Right atrium auricular region (tissue), 2 donors: ENCODE results near the gene ABL1. TPM values are rescaled to one million over a fixed set of nuclear protein-coding genes. Genes with fewer than 3 reads are reported as not detected.
A peak's percentile ranks its signal among the peaks of the same experiment; 100 is the strongest.

Source experiments
- DNase-seq: peaks from one replicate; pipeline ENCODE4 v3.0.0-alpha.2; 2019; ENCODE audit warnings: low spot score
- H3K27ac ChIP-seq, 2 donors: fragments of 200-600 bp; sonication (generic); 1 replicate in 1 of 2; 2 replicates in 1 of 2; pipeline ENCODE4 v1.5.1; 2016 to 2019
- H3K27me3 ChIP-seq, 2 donors: fragments of 200-600 bp; sonication (generic); one replicate each; pipeline versions ENCODE4 v1.5.1 to v1.6.0; 2017 to 2019
- H3K36me3 ChIP-seq: fragments of 200-600 bp; sonication (generic); one replicate; pipeline ENCODE4 v1.5.1; 2016
- H3K4me1 ChIP-seq, 2 donors: fragments of 200-600 bp; sonication (generic); one replicate each; pipeline versions ENCODE4 v1.5.1 to v1.6.0; 2017 to 2019
- H3K4me3 ChIP-seq, 2 donors: fragments of 200-600 bp; sonication (generic); 1 replicate in 1 of 2; 2 replicates in 1 of 2; pipeline ENCODE4 v1.5.1; 2017 to 2019; ENCODE audit warnings: mild to moderate bottlenecking in 1 of 2, moderate library complexity in 1 of 2
- H3K9me3 ChIP-seq, 2 donors: fragments of 200-600 bp; sonication (generic); one replicate each; pipeline ENCODE4 v1.5.1; 2019
- CTCF ChIP-seq, 2 donors: fragments of 200-600 bp; sonication (generic); IDR thresholded peaks; one replicate each; pipeline ENCODE4 v1.5.1; 2019; ENCODE audit warnings: antibody characterized with exemption in 2 of 2
- total RNA-seq, 2 donors: library from RNA; depleted of rRNA; stranded (reverse); fragments of >200 nt; gene quantifications; one replicate each; pipeline ENCODE4 v1.1.0, GENCODE V29; 2016

Gene ABL1
- total RNA-seq, result 10 to 100 TPM; 26.3 to 38.9 TPM

GRCh38 chr9:130834371-130835336 is at the start of gene ABL1:
ABL1 (plus strand) TSS chr9:130835254; CDS start chr9:130835447, 193 bp downstream.
- no peak for TF ChIP-seq CTCF (IDR thresholded peaks at IDR 0.05)
- H3K36me3 ChIP-seq, result no peaks in the 10 kb centered on the region
- H3K4me1 ChIP-seq, result peaks cover 0 to 54% of the 10 kb centered on the region in 2 donors
- peak; percentile 88 for DNase-seq
- H3K27me3 ChIP-seq, result no peaks in the 10 kb centered on the region
- peak within 1 kb of the TSS; percentile 66 to 67 for H3K4me3 ChIP-seq
- peak within 1 kb of the TSS; percentile 86 to 90 for H3K27ac ChIP-seq
- no peaks in the 10 kb centered on the region for H3K9me3 ChIP-seq

- Histone ChIP-seq H3K4me3 (no peak overlapping the region), H3K9me3 (peaks cover 0 to 14% of the 10 kb centered on the region in 2 donors), H3K36me3 (no peaks in the 10 kb centered on the region), H3K27me3 (no peaks in the 10 kb centered on the region), H3K27ac (peak overlapping the region; percentile 35 to 70), H3K4me1 (peaks cover 0 to 55% of the 10 kb centered on the region in 2 donors)
- no peak for TF ChIP-seq CTCF (IDR thresholded peaks at IDR 0.05)
- no peak for DNase-seq
Observed at GRCh38 chr9:130785940-130786508, 49.0 kb upstream of the ABL1 start.

GRCh38 chr9:130786526-130786925 is 48.5 kb upstream of the ABL1 start:
- Histone ChIP-seq H3K4me1 (peaks cover 0 to 50% of the 10 kb centered on the region in 2 donors), H3K27me3 (no peaks in the 10 kb centered on the region), H3K4me3 (no peak overlapping the region), H3K36me3 (no peaks in the 10 kb centered on the region), H3K9me3 (peaks cover 0 to 14% of the 10 kb centered on the region in 2 donors), H3K27ac (peak overlapping the region; percentile 35 to 70)
- no peak for TF ChIP-seq CTCF (IDR thresholded peaks at IDR 0.05)
- no peak for DNase-seq

- H3K27me3 ChIP-seq, result no peaks in the 10 kb centered on the region
- H3K4me1 ChIP-seq, result peaks cover 0 to 28% of the 10 kb centered on the region in 2 donors
- DNase-seq, result no peak
- no peak overlapping the region for H3K4me3 ChIP-seq
- H3K36me3 ChIP-seq, result no peaks in the 10 kb centered on the region
- no peak overlapping the region for H3K27ac ChIP-seq
- no peak for TF ChIP-seq CTCF (IDR thresholded peaks at IDR 0.05)
- peaks cover 0 to 14% of the 10 kb centered on the region in 2 donors for H3K9me3 ChIP-seq
Observed at GRCh38 chr9:130789747-130790672, 45.0 kb upstream of the ABL1 start.

- Histone ChIP-seq H3K9me3 (peaks cover 0 to 14% of the 10 kb centered on the region in 2 donors), H3K4me3 (no peak overlapping the region), H3K27ac (no peak overlapping the region), H3K36me3 (no peaks in the 10 kb centered on the region), H3K27me3 (no peaks in the 10 kb centered on the region), H3K4me1 (peaks cover 0 to 19% of the 10 kb centered on the region in 2 donors)
- no peak for TF ChIP-seq CTCF (IDR thresholded peaks at IDR 0.05)
- DNase-seq, result no peak
Observed at GRCh38 chr9:130791303-130791894, 43.7 kb upstream of the ABL1 start.
